Measurements from ENCODE around the gene EPHB6.

The EPHB6 gene

GRCh38 chr7:142854372-142855113 lies at the start of gene EPHB6:
Gene EPHB6 (plus strand): TSS chr7:142855076. CDS start chr7:142863228, 8,152 bp downstream.
- no peaks in the 10 kb centered on the region for H3K9me3 ChIP-seq (ENCODE audit: control insufficient read depth, insufficient read depth, low read length)
- peak within 1 kb of the TSS; percentile 74 for H3K9ac ChIP-seq (ENCODE audit: low read depth, low read length)
- peaks cover 21% of the 10 kb centered on the region for H3K27me3 ChIP-seq (ENCODE audit: control insufficient read depth, insufficient read depth, low read length)
- H3K4me1 ChIP-seq (ENCODE audit: control insufficient read depth, insufficient read depth, low read length) = peaks cover 2% of the 10 kb centered on the region
- H3K4me3 ChIP-seq (ENCODE audit: low read depth, low read length) = peak within 1 kb of the TSS; percentile 93
- no peaks in the 10 kb centered on the region for H3K36me3 ChIP-seq (ENCODE audit: control insufficient read depth, insufficient read depth, low read length)

GRCh38 chr7:142805350-142806021 lies 49.4 kb upstream of the EPHB6 start:
- no peaks in the 10 kb centered on the region for H3K9me3 ChIP-seq (ENCODE audit: control insufficient read depth, insufficient read depth, low read length)
- no peaks in the 10 kb centered on the region for H3K4me1 ChIP-seq (ENCODE audit: control insufficient read depth, insufficient read depth, low read length)
- peaks cover 95% of the 10 kb centered on the region for H3K27me3 ChIP-seq (ENCODE audit: control insufficient read depth, insufficient read depth, low read length)
- no peak overlapping the region for H3K4me3 ChIP-seq (ENCODE audit: low read depth, low read length)
- peaks cover 4% of the 10 kb centered on the region for H3K36me3 ChIP-seq (ENCODE audit: control insufficient read depth, insufficient read depth, low read length)
- no peak overlapping the region for H3K9ac ChIP-seq (ENCODE audit: low read depth, low read length)

DNA sequence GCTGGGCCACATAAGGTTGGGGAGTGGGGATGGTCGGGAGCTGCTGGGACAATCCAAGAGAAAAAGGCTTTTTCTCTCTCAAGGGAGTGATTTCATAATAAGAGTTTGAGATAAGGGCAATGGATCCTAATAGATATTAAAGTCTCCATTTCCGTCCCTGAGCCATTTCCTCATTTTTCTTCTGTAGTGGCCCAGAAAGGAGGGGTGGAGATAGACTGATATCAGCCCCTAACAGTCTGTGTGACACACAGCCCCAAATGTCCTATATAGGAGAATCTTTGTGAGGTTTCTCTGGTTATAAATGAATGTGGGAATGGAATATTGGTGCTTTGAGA lies 48.9 kb upstream of the EPHB6 start:
- Histone ChIP-seq H3K9ac (ENCODE audit: low read depth, low read length) (no peak overlapping the region), H3K36me3 (ENCODE audit: control insufficient read depth, insufficient read depth, low read length) (peaks cover 4% of the 10 kb centered on the region), H3K4me1 (ENCODE audit: control insufficient read depth, insufficient read depth, low read length) (no peaks in the 10 kb centered on the region), H3K4me3 (ENCODE audit: low read depth, low read length) (no peak overlapping the region), H3K27me3 (ENCODE audit: control insufficient read depth, insufficient read depth, low read length) (peaks cover 91% of the 10 kb centered on the region), H3K9me3 (ENCODE audit: control insufficient read depth, insufficient read depth, low read length) (no peaks in the 10 kb centered on the region)

DNA sequence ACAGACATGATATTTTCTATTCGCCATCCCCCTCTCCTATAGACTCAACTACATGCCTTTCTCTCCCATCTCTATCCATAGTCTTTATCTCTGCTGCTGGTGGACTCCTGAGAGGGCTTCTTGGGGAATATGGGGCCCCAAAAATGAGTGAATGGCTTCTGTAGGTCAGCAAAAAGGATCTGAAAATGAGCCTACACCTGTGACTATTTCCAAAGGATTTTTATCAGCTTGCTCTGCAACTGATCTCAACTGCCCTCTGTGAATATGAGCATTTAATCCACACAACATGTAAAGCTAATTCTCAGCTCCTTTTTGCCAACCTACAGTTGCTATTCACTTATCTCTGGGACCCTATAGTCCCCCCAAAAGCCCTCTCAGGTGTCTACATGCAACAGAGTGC lies 47.9 kb upstream of the EPHB6 start:
- Histone ChIP-seq H3K36me3 (ENCODE audit: control insufficient read depth, insufficient read depth, low read length) (peaks cover 1% of the 10 kb centered on the region), H3K27me3 (ENCODE audit: control insufficient read depth, insufficient read depth, low read length) (peaks cover 88% of the 10 kb centered on the region), H3K4me3 (ENCODE audit: low read depth, low read length) (no peak overlapping the region), H3K4me1 (ENCODE audit: control insufficient read depth, insufficient read depth, low read length) (no peaks in the 10 kb centered on the region), H3K9ac (ENCODE audit: low read depth, low read length) (no peak overlapping the region), H3K9me3 (ENCODE audit: control insufficient read depth, insufficient read depth, low read length) (no peaks in the 10 kb centered on the region)

DNA sequence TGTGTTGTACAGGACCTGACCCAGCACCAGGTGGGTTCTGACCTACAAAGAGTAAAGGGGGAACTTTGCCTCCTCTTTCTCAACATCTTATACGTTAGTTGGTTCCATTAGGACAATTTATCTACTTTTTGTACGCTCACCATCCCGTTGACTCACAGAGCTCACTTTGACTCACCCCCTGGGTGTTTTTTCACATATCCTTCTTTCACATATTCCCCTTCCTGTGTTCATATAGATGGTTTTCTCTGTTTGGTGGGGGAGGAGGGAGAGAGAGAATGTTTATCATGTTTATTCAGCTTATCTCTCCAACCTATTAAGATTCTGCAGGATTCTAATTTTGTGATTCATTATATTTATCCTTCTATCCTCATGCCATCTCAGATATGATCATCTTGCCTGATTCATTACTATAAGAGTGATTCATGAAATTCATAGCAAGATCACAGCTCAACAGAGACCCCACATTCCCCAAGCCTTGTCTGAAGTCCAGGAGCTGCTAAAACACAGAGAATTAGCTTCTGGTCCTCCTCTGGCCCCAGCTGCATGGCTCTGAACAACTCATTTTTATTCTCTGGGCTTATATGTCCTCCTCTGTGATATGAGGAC lies 46.9 kb upstream of the EPHB6 start:
- H3K4me1 ChIP-seq (ENCODE audit: control insufficient read depth, insufficient read depth, low read length) = peaks cover 4% of the 10 kb centered on the region
- H3K27me3 ChIP-seq (ENCODE audit: control insufficient read depth, insufficient read depth, low read length) = peaks cover 81% of the 10 kb centered on the region
- no peaks in the 10 kb centered on the region for H3K9me3 ChIP-seq (ENCODE audit: control insufficient read depth, insufficient read depth, low read length)
- no peak overlapping the region for H3K9ac ChIP-seq (ENCODE audit: low read depth, low read length)
- no peaks in the 10 kb centered on the region for H3K36me3 ChIP-seq (ENCODE audit: control insufficient read depth, insufficient read depth, low read length)
- H3K4me3 ChIP-seq (ENCODE audit: low read depth, low read length) = no peak overlapping the region

DNA sequence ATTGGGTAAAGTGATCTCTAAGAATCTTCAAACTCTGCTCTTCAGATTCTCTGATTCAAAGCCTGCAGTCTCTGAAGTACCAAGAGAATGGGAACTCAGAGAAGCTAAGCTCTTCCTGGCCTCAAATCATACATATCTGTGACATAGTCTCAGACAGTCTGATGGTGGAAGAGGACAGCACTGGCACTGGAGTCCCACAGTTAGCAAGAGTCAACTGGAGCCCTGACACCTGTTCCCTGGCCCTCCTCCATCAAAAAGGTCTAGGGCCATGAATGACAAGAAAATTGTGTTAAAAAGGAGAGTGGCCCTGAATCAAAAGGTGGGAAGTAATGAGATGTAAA lies 46.4 kb upstream of the EPHB6 start:
- Histone ChIP-seq H3K4me1 (ENCODE audit: control insufficient read depth, insufficient read depth, low read length) (peaks cover 7% of the 10 kb centered on the region), H3K27me3 (ENCODE audit: control insufficient read depth, insufficient read depth, low read length) (peaks cover 76% of the 10 kb centered on the region), H3K9ac (ENCODE audit: low read depth, low read length) (no peak overlapping the region), H3K36me3 (ENCODE audit: control insufficient read depth, insufficient read depth, low read length) (no peaks in the 10 kb centered on the region), H3K9me3 (ENCODE audit: control insufficient read depth, insufficient read depth, low read length) (no peaks in the 10 kb centered on the region), H3K4me3 (ENCODE audit: low read depth, low read length) (no peak overlapping the region)

- no peak overlapping the region for H3K9ac ChIP-seq (ENCODE audit: low read depth, low read length)
- H3K27me3 ChIP-seq (ENCODE audit: control insufficient read depth, insufficient read depth, low read length) = peaks cover 72% of the 10 kb centered on the region
- no peaks in the 10 kb centered on the region for H3K9me3 ChIP-seq (ENCODE audit: control insufficient read depth, insufficient read depth, low read length)
- H3K36me3 ChIP-seq (ENCODE audit: control insufficient read depth, insufficient read depth, low read length) = no peaks in the 10 kb centered on the region
- H3K4me3 ChIP-seq (ENCODE audit: low read depth, low read length) = no peak overlapping the region
- peaks cover 13% of the 10 kb centered on the region for H3K4me1 ChIP-seq (ENCODE audit: control insufficient read depth, insufficient read depth, low read length)
Measured at GRCh38 chr7:142808802-142809583, 45.9 kb upstream of the EPHB6 start.

DNA sequence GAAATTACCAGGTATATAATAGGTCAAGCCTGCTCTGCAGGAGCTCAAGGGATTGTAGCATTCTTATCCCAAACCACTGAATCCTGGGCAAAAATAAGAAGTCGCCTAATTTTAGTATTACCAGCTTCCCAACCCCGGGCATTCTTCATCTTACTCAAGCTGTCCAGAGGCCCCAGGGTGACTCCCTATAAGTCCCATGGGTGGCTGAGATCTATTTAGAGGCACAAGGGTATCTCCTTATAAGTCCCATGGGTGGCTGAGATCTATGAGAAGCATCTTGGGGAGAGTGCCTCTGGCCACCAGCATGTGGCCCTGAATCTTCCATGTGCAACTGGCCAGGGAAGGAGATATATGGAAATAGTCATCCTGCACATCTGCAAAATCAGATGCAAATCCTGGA lies 45.2 kb upstream of the EPHB6 start:
- H3K4me1 ChIP-seq (ENCODE audit: control insufficient read depth, insufficient read depth, low read length) = peaks cover 18% of the 10 kb centered on the region
- no peak overlapping the region for H3K9ac ChIP-seq (ENCODE audit: low read depth, low read length)
- H3K36me3 ChIP-seq (ENCODE audit: control insufficient read depth, insufficient read depth, low read length) = no peaks in the 10 kb centered on the region
- H3K9me3 ChIP-seq (ENCODE audit: control insufficient read depth, insufficient read depth, low read length) = no peaks in the 10 kb centered on the region
- H3K27me3 ChIP-seq (ENCODE audit: control insufficient read depth, insufficient read depth, low read length) = peaks cover 68% of the 10 kb centered on the region
- no peak overlapping the region for H3K4me3 ChIP-seq (ENCODE audit: low read depth, low read length)

- Histone ChIP-seq H3K4me3 (ENCODE audit: low read depth, low read length) (no peak overlapping the region), H3K27me3 (ENCODE audit: control insufficient read depth, insufficient read depth, low read length) (peaks cover 53% of the 10 kb centered on the region), H3K9ac (ENCODE audit: low read depth, low read length) (no peak overlapping the region), H3K4me1 (ENCODE audit: control insufficient read depth, insufficient read depth, low read length) (peaks cover 18% of the 10 kb centered on the region), H3K9me3 (ENCODE audit: control insufficient read depth, insufficient read depth, low read length) (no peaks in the 10 kb centered on the region), H3K36me3 (ENCODE audit: control insufficient read depth, insufficient read depth, low read length) (no peaks in the 10 kb centered on the region)
Measured at GRCh38 chr7:142811154-142811737, 43.6 kb upstream of the EPHB6 start.

DNA sequence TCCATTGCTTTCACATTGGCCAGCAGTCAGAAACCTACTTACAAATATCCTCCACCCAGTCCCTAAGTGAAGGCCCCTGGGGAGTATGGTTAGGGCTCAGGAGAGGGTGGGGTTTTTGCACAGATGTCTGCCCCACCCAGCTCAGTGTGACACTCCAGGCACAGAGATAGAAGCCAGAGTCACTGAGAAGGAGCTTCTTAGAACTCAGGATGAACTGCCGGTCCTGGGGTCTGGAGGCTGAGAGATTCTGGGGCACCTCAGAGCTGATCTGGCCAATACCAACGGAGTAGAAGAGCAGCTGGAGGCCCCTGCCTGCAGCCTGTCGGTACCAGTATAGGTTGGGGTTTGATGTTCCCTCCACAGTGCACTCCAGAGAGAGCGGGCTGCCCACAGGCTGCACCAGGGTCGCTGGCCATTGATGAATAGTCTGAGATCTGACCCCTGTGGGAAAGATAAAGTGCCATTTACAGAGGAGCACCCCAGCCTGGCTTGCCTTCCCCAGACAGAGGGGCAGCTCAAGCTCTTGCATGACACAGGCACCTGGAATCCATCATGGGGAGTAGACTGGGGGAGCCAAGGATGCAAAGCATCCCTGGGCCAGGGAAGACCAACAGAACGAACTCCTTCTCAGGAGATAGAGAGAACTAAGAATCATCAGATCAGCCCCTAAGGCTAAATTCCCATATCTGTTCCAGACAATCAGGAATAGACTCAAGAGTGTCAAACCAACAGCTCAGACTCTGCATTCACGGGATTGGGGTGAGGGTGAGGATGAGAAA lies 42.2 kb upstream of the EPHB6 start:
- Histone ChIP-seq H3K36me3 (ENCODE audit: control insufficient read depth, insufficient read depth, low read length) (no peaks in the 10 kb centered on the region), H3K27me3 (ENCODE audit: control insufficient read depth, insufficient read depth, low read length) (peaks cover 39% of the 10 kb centered on the region), H3K4me3 (ENCODE audit: low read depth, low read length) (peak overlapping the region; percentile 11), H3K4me1 (ENCODE audit: control insufficient read depth, insufficient read depth, low read length) (peaks cover 18% of the 10 kb centered on the region), H3K9ac (ENCODE audit: low read depth, low read length) (no peak overlapping the region), H3K9me3 (ENCODE audit: control insufficient read depth, insufficient read depth, low read length) (no peaks in the 10 kb centered on the region)

- H3K4me1 ChIP-seq (ENCODE audit: control insufficient read depth, insufficient read depth, low read length) = peaks cover 18% of the 10 kb centered on the region
- H3K9me3 ChIP-seq (ENCODE audit: control insufficient read depth, insufficient read depth, low read length) = no peaks in the 10 kb centered on the region
- H3K36me3 ChIP-seq (ENCODE audit: control insufficient read depth, insufficient read depth, low read length) = no peaks in the 10 kb centered on the region
- peaks cover 33% of the 10 kb centered on the region for H3K27me3 ChIP-seq (ENCODE audit: control insufficient read depth, insufficient read depth, low read length)
- no peak overlapping the region for H3K9ac ChIP-seq (ENCODE audit: low read depth, low read length)
- H3K4me3 ChIP-seq (ENCODE audit: low read depth, low read length) = peak overlapping the region; percentile 11
Measured at GRCh38 chr7:142813226-142813625, 41.6 kb upstream of the EPHB6 start.

All from iPS-15b (cell line).